ENCODE measurements around the gene HPGD. TPM values are rescaled to one million over a fixed set of nuclear protein-coding genes. Genes with fewer than 3 reads are reported as not detected.

The HPGD gene
- total and polyA plus RNA-seq, 2 of the 8 experiments (the other 6 are each of a cell fraction or from before 2014, with no cell fraction given): 1.1 to 1.3 TPM

GRCh38 chr4:174539571-174539970 lies 17.3 kb upstream of the HPGD start (continued):
- TF ChIP-seq SIN3A (conservative IDR thresholded peaks at IDR 0.05 in 1 of 2, IDR thresholded peaks at IDR 0.05 in 1 of 2; ENCODE audit: low read depth in 1 of 2, low read length in 2 of 2): no peak
